CD14-positive monocyte (primary cell): ENCODE data around the gene MAML3. TPM values are rescaled to one million over a fixed set of nuclear protein-coding genes. Genes with fewer than 3 reads are reported as not detected.

ENCODE experiments used
- DNase-seq, 3 donors: peaks; one replicate each; pipeline ENCODE4 v3.0.0-alpha.2; 2011 to 2022
- H2AFZ ChIP-seq: 2 replicates; pipeline ENCODE4 v1.6.0; 2012; ENCODE audit warnings: mild to moderate bottlenecking, low read depth, low read length, inconsistent platforms; ENCODE audit not compliant: insufficient read depth, poor library complexity, severe bottlenecking
- H3K27ac ChIP-seq, 2 donors: 1 replicate in 1 of 2; 2 replicates in 1 of 2; pipeline ENCODE4 v1.5.1; 2012 to 2013; ENCODE audit warnings: low read length in 2 of 2, control low read depth in 1 of 2, inconsistent platforms in 1 of 2, low read depth in 1 of 2, mild to moderate bottlenecking in 1 of 2
- H3K27me3 ChIP-seq, 2 donors: one replicate each; pipeline versions ENCODE4 v1.6.0 to v1.6.1; 2011 to 2013; ENCODE audit warnings: low read length in 2 of 2; ENCODE audit not compliant: control insufficient read depth in 2 of 2, insufficient read depth in 2 of 2
- H3K36me3 ChIP-seq, 2 donors: replicated peaks in 1 of 2; 1 replicate in 1 of 2; 2 replicates in 1 of 2; pipeline versions ENCODE4 v1.5.1 to v1.6.1; 2012 to 2013; ENCODE audit warnings: low read length in 2 of 2, control low read depth in 1 of 2, inconsistent platforms in 1 of 2, mild to moderate bottlenecking in 1 of 2; ENCODE audit not compliant: insufficient read depth in 2 of 2, control insufficient read depth in 1 of 2
- H3K4me1 ChIP-seq, 2 donors: 1 replicate in 1 of 2; 2 replicates in 1 of 2; pipeline versions ENCODE4 v1.5.1 to v1.6.1; 2012 to 2013; ENCODE audit warnings: low read length in 2 of 2, control low read depth in 1 of 2, inconsistent platforms in 1 of 2, mild to moderate bottlenecking in 1 of 2, moderate library complexity in 1 of 2; ENCODE audit not compliant: insufficient read depth in 2 of 2, control insufficient read depth in 1 of 2
- H3K4me2 ChIP-seq: replicated peaks from 2 replicates; pipeline ENCODE3; 2012; ENCODE audit warnings: low read length, moderate library complexity, mild to moderate bottlenecking; ENCODE audit not compliant: poor library complexity, severe bottlenecking; ENCODE audit errors: extremely low read depth
- H3K4me3 ChIP-seq, 3 experiments: fragments of 200-600 bp in 1 of 3; sonication (generic) in 1 of 3; replicated peaks in 1 of 3; 1 replicate in 2 of 3; 2 replicates in 1 of 3; pipeline ENCODE4 v1.5.1; 2011 to 2013; ENCODE audit warnings: low read length in 3 of 3, mild to moderate bottlenecking in 3 of 3, control low read depth in 2 of 3, low read depth in 2 of 3, inconsistent platforms in 1 of 3, moderate library complexity in 1 of 3
- H3K79me2 ChIP-seq: 2 replicates; pipeline ENCODE4 v1.6.0; 2012; ENCODE audit warnings: mild to moderate bottlenecking, control low read depth, inconsistent platforms, low read length, moderate library complexity; ENCODE audit not compliant: insufficient read depth
- H3K9ac ChIP-seq: 2 replicates; pipeline ENCODE4 v1.6.0; 2017; ENCODE audit warnings: low read length, mild to moderate bottlenecking; ENCODE audit not compliant: insufficient read depth, poor library complexity, severe bottlenecking
- H3K9me3 ChIP-seq, 2 donors: replicated peaks in 1 of 2; 1 replicate in 1 of 2; 2 replicates in 1 of 2; pipeline versions ENCODE4 v1.5.1 to v1.6.1; 2012 to 2013; ENCODE audit warnings: low read length in 2 of 2, control low read depth in 1 of 2; ENCODE audit not compliant: control insufficient read depth in 1 of 2, insufficient read depth in 1 of 2
- H4K20me1 ChIP-seq: 2 replicates; pipeline ENCODE4 v1.6.0; 2012; ENCODE audit warnings: mild to moderate bottlenecking, low read length, control low read depth, moderate library complexity; ENCODE audit not compliant: insufficient read depth
- H3K27ac Mint-ChIP-seq, 7 donors: one replicate each; pipeline ENCODE4 v1.8.0; 2020; ENCODE audit warnings: mild to moderate bottlenecking in 7 of 7, mixed read lengths in 7 of 7, moderate library complexity in 6 of 7, inconsistent platforms in 2 of 7
- H3K27me3 Mint-ChIP-seq, 3 donors: one replicate each; pipeline ENCODE4 v1.8.0; 2021 to 2022; ENCODE audit warnings: low read depth in 3 of 3, mild to moderate bottlenecking in 3 of 3, mixed read lengths in 3 of 3, moderate library complexity in 3 of 3, inconsistent platforms in 1 of 3
- H3K36me3 Mint-ChIP-seq, 2 donors: one replicate each; pipeline ENCODE4 v1.8.0; 2020; ENCODE audit warnings: mixed read lengths in 2 of 2, inconsistent platforms in 1 of 2, mild to moderate bottlenecking in 1 of 2
- H3K4me1 Mint-ChIP-seq: one replicate; pipeline ENCODE4 v1.8.0; 2020; ENCODE audit warnings: mild to moderate bottlenecking, mixed read lengths
- H3K4me3 Mint-ChIP-seq, 2 donors: one replicate each; pipeline ENCODE4 v1.8.0; 2020; ENCODE audit warnings: mild to moderate bottlenecking in 2 of 2, mixed read lengths in 2 of 2, moderate library complexity in 1 of 2
- H3K9me3 Mint-ChIP-seq, 7 donors: one replicate each; pipeline ENCODE4 v1.8.0; 2020 to 2022; ENCODE audit warnings: mixed read lengths in 7 of 7, mild to moderate bottlenecking in 6 of 7, moderate library complexity in 6 of 7, inconsistent platforms in 2 of 7
- WGBS: methylation state at CpG from one replicate; pipeline ENCODE4 v1.1.5; 2013; ENCODE audit warnings: missing lambda C conversion rate; ENCODE audit not compliant: insufficient coverage; 5-methylcytosine and 5-hydroxymethylcytosine counted together
- intact Hi-C, 2 donors: fragments of 100-400 bp; cut with micrococcal nuclease; formaldehyde crosslinking; loops; one replicate each; pipeline versions ENCODE4 v1.15.0 to v1.15.1; 2023
- polyA plus RNA-seq, 3 donors: library from polyadenylated mRNA; depleted of rRNA in 1 of 3; unstranded in 2 of 3; stranded (reverse) in 1 of 3; fragments of 300-500 nt in 2 of 3; fragments of >200 nt in 1 of 3; fragmentation: Illumina TruSeq in 2 of 3; gene quantifications; 1 replicate in 2 of 3; 2 replicates in 1 of 3; pipeline ENCODE4 v1.2.3, GENCODE V29; 2012 to 2021
- TF ChIP-seq, protein P1 (sequence below): fragments of 200-600 bp; IDR thresholded peaks from one replicate; pipeline ENCODE4 v1.8.0; 2022; ENCODE audit warnings: antibody characterized with exemption, mild to moderate bottlenecking

Gene MAML3
- polyA plus RNA-seq, 3 donors: 1.5 to 6.5 (median 2.3) TPM

DNA sequence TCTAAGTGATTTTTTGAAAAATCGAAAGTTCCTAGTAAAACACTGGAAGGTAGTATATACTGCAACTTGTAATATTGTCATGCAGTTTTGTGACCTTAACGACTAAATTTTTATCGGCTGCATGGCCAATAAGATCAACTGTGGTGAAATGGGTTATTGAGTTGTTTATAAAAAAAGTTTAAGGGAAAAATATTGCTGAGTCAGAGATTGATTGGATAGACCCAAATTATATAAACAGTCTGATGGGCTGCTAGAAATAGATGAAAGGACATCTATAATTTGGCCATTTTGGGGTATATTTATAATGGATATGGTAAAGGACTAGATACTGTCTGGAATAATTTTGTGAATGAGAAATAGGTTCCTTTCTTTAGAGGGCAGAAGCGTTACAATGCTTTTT lies 432.2 kb downstream of the MAML3 start:
- Histone ChIP-seq H3K79me2 (no peaks in the 10 kb centered on the region), H3K27ac (no peak overlapping the region), H3K36me3 (peaks cover 59 to 94% of the 10 kb centered on the region in 2 donors), H3K9ac (no peak overlapping the region), H3K4me2 (no peak overlapping the region), H4K20me1 (no peaks in the 10 kb centered on the region), H3K4me1 (no peaks in the 10 kb centered on the region), H3K9me3 (no peaks in the 10 kb centered on the region), H3K27me3 (no peaks in the 10 kb centered on the region), H3K4me3 (no peak overlapping the region), H2AFZ (no peak overlapping the region)
- Mint-ChIP-seq H3K36me3 (peaks cover 65 to 77% of the 10 kb centered on the region in 2 donors), H3K4me1 (no peaks in the 10 kb centered on the region), H3K9me3 (no peaks in the 10 kb centered on the region), H3K4me3 (no peak overlapping the region), H3K27me3 (peaks cover 0 to 2% (median 2%) of the 10 kb centered on the region in 3 donors), H3K27ac (no peak overlapping the region)
- DNase-seq: no peak
- 88% methylated on average over 2 of the region's 4 CpGs for WGBS
- TF ChIP-seq, protein P1, sequence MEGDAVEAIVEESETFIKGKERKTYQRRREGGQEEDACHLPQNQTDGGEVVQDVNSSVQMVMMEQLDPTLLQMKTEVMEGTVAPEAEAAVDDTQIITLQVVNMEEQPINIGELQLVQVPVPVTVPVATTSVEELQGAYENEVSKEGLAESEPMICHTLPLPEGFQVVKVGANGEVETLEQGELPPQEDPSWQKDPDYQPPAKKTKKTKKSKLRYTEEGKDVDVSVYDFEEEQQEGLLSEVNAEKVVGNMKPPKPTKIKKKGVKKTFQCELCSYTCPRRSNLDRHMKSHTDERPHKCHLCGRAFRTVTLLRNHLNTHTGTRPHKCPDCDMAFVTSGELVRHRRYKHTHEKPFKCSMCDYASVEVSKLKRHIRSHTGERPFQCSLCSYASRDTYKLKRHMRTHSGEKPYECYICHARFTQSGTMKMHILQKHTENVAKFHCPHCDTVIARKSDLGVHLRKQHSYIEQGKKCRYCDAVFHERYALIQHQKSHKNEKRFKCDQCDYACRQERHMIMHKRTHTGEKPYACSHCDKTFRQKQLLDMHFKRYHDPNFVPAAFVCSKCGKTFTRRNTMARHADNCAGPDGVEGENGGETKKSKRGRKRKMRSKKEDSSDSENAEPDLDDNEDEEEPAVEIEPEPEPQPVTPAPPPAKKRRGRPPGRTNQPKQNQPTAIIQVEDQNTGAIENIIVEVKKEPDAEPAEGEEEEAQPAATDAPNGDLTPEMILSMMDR: no peak
- intact Hi-C loops: no loop called here

DNA sequence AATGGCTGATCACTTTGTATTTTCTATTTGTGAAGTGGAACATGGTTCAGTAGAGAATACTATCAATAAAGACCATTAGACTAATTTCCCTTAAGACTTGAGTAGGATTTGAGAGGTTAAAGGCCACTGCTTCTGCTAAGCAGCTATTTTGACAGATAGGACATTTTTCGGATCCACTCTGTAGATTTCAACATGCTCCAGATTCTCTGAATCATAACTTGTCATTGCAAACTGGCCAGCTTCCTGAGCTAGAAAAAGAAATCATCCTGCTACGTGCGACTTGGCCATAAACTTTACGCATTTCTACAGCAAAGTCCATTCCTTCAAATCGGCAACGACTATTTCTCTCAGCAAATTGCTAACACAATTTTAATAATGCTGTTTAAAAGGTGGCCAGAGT lies 433.2 kb downstream of the MAML3 start:
- no peaks in the 10 kb centered on the region for H3K4me1 ChIP-seq
- Mint-ChIP-seq H3K36me3 (peaks cover 62 to 75% of the 10 kb centered on the region in 2 donors), H3K27ac (no peak overlapping the region), H3K9me3 (no peaks in the 10 kb centered on the region), H3K27me3 (peaks cover 0 to 2% (median 2%) of the 10 kb centered on the region in 3 donors), H3K4me3 (no peak overlapping the region), H3K4me1 (no peaks in the 10 kb centered on the region)
- H3K9me3 ChIP-seq: no peaks in the 10 kb centered on the region
- H3K9ac ChIP-seq: no peak overlapping the region
- H3K36me3 ChIP-seq: peaks cover 57 to 89% of the 10 kb centered on the region in 2 donors
- no peak overlapping the region for H3K27ac ChIP-seq
- no peaks in the 10 kb centered on the region for H3K79me2 ChIP-seq
- WGBS: 100% methylated on average over 2 of the region's 6 CpGs
- H4K20me1 ChIP-seq: peaks cover 6% of the 10 kb centered on the region
- DNase-seq: no peak
- H3K27me3 ChIP-seq: no peaks in the 10 kb centered on the region
- no peak overlapping the region for H3K4me2 ChIP-seq
- no peak overlapping the region for H2AFZ ChIP-seq
- intact Hi-C loops: no loop called here
- H3K4me3 ChIP-seq: no peak overlapping the region
- TF ChIP-seq, protein P1: no peak
